HG03025 (cell line): ENCODE measurements around the gene PIP.
"Not testable (repeated sequence)": the region's sequence is repeated elsewhere in the genome, so short reads cannot be mapped to it uniquely, and the experiment has no call there.

Experiments used
- ATAC-seq: cut with Tn5 transposase; IDR thresholded peaks from one replicate; pipeline ENCODE4 v1.9.1; 2021; ENCODE audit warnings: mild to moderate bottlenecking, moderate library complexity; ENCODE audit not compliant: unreplicated experiment, low FRiP score

Gene PIP

GRCh38 chr7:143176128-143176527, 44.3 kb downstream of the PIP start:
- ATAC-seq: no peak

- no peak for ATAC-seq
These were observed 45.7 kb downstream of the PIP start for GRCh38 chr7:143177374-143178119.

GRCh38 chr7:143180771-143181170, 48.9 kb downstream of the PIP start:
- ATAC-seq: not testable (repeated sequence)

- no peak for ATAC-seq
These were observed 49.5 kb downstream of the PIP start for GRCh38 chr7:143181349-143181748.

GRCh38 chr7:143183024-143183423, 51.1 kb downstream of the PIP start, which contains the start of gene TAS2R39:
TSS of gene TAS2R39 (plus strand) at chr7:143183419. CDS start at chr7:143183419, 0 bp downstream.
- no peak for ATAC-seq

GRCh38 chr7:143185551-143185950, 53.7 kb downstream of the PIP start:
- ATAC-seq: no peak

- ATAC-seq: no peak
These were observed 57.1 kb downstream of the PIP start for GRCh38 chr7:143188994-143189393.
